22Rv1 (cell line): ENCODE data around the gene TRIM17.

Experiments used
- H3K27ac ChIP-seq: fragments of 450-650 bp; 2 replicates; pipeline ENCODE4 v1.5.1; 2017
- CTCF ChIP-seq: fragments of 450-650 bp; IDR thresholded peaks from 2 replicates; pipeline ENCODE4 v1.5.1; 2017; ENCODE audit warnings: mild to moderate bottlenecking
- ZFX ChIP-seq: fragments of 450-650 bp; IDR thresholded peaks from 2 replicates; pipeline ENCODE4 v1.6.1; 2017; ENCODE audit warnings: antibody characterized with exemption, borderline replicate concordance

Gene TRIM17

GRCh38 chr1:228401782-228402640, 14.7 kb downstream of the TRIM17 start:
- 0 out of 2 replicates have a peak overlapping the region, but pooled peaks have one; percentile 8 for H3K27ac ChIP-seq
- TF ChIP-seq CTCF (no peak), ZFX (no peak)

- no peak overlapping the region for H3K27ac ChIP-seq
- no peak for TF ChIP-seq CTCF
- TF ChIP-seq ZFX: no peak
Observed at GRCh38 chr1:228400692-228401454, 15.8 kb downstream of the TRIM17 start.

GRCh38 chr1:228400237-228400651, 16.4 kb downstream of the TRIM17 start:
- H3K27ac ChIP-seq: no peak overlapping the region
- TF ChIP-seq CTCF (no peak), ZFX (no peak)

GRCh38 chr1:228399531-228400236, 17.0 kb downstream of the TRIM17 start:
- no peak for TF ChIP-seq ZFX
- TF ChIP-seq CTCF: no peak

GRCh38 chr1:228398741-228399461, 17.8 kb downstream of the TRIM17 start:
- no peak overlapping the region for H3K27ac ChIP-seq
- TF ChIP-seq ZFX: no peak
- no peak for TF ChIP-seq CTCF

More at GRCh38 chr1:228399531-228400236, 17.0 kb downstream of the TRIM17 start:
- no peak overlapping the region for H3K27ac ChIP-seq

- TF ChIP-seq CTCF (no peak), ZFX (no peak)
- H3K27ac ChIP-seq: no peak overlapping the region
Observed at GRCh38 chr1:228397966-228398365, 18.7 kb downstream of the TRIM17 start.
